Peyer's patch (tissue), 4 donors: Measurements from ENCODE around the gene CENPV.

Experiments used
- CTCF ChIP-seq, 6 experiments: fragments of 450-650 bp in 4 of 6; fragments of 200-600 bp in 2 of 6; sonication (generic) in 1 of 6; IDR thresholded peaks; one replicate each; pipeline ENCODE4 v1.5.1; 2017 to 2019; ENCODE audit warnings: antibody characterized with exemption in 6 of 6, mild to moderate bottlenecking in 3 of 6, moderate library complexity in 1 of 6
- POLR2A ChIP-seq, 2 donors: fragments of 450-650 bp; IDR thresholded peaks; one replicate each; pipeline ENCODE4 v1.5.1; 2017; ENCODE audit warnings: antibody characterized with exemption in 2 of 2, mild to moderate bottlenecking in 2 of 2, moderate library complexity in 2 of 2

- TF ChIP-seq CTCF (IDR thresholded peaks at IDR 0.05) (no peak), POLR2A (IDR thresholded peaks at IDR 0.05) (no peak)
Measured at GRCh38 chr17:16325964-16326363, 27.3 kb downstream of the CENPV start.
